Adrenal gland (tissue), 12 donors: ENCODE results near the gene ACVR1. TPM values are rescaled to one million over a fixed set of nuclear protein-coding genes. Genes with fewer than 3 reads are reported as not detected.

Experiments
- DNase-seq, 7 donors: peaks; one replicate each; pipeline ENCODE4 v3.0.0-alpha.2; 2019 to 2020
- H3K27ac ChIP-seq, 5 donors: fragments of 200-600 bp; sonication (generic) in 4 of 5; 1 replicate in 3 of 5; 2 replicates in 2 of 5; pipeline versions ENCODE4 v1.5.1 to v1.8.0; 2016 to 2020; ENCODE audit warnings: mild to moderate bottlenecking in 1 of 5
- H3K27me3 ChIP-seq: fragments of 200-600 bp; 2 replicates; pipeline ENCODE4 v1.8.0; 2021
- H3K36me3 ChIP-seq, 2 donors: fragments of 200-600 bp; replicated peaks in 1 of 2; 1 replicate in 1 of 2; 2 replicates in 1 of 2; pipeline versions ENCODE4 v1.5.1 to v1.8.0; 2018 to 2022
- H3K4me1 ChIP-seq, 2 donors: fragments of 200-600 bp; replicated peaks in 1 of 2; 1 replicate in 1 of 2; 2 replicates in 1 of 2; pipeline versions ENCODE4 v1.5.1 to v1.8.0; 2018 to 2021
- H3K4me3 ChIP-seq, 4 donors: fragments of 200-600 bp; sonication (generic) in 3 of 4; one replicate each; pipeline ENCODE4 v1.5.1; 2016 to 2018
- H3K9me3 ChIP-seq, 3 donors: fragments of 200-600 bp; sonication (generic) in 1 of 3; replicated peaks in 1 of 3; 1 replicate in 2 of 3; 2 replicates in 1 of 3; pipeline versions ENCODE4 v1.5.1 to v1.8.0; 2016 to 2021
- POLR2A ChIP-seq, 2 donors: fragments of 450-650 bp; IDR thresholded peaks; one replicate each; pipeline ENCODE4 v1.6.1; 2017; ENCODE audit warnings: antibody characterized with exemption in 2 of 2, mild to moderate bottlenecking in 2 of 2, moderate library complexity in 1 of 2
- WGBS, 4 donors: extraction: QIAGEN DNeasy Blood & Tissue Kit in 2 of 4; methylation state at CpG; one replicate each; pipeline versions ENCODE4 v1.1.5 to v1.1.7; 2013 to 2017; 5-methylcytosine and 5-hydroxymethylcytosine counted together
- intact Hi-C, 2 donors: fragments of 100-400 bp; cut with DNase I; formaldehyde crosslinking; loops; one replicate each; pipeline versions ENCODE4 v1.14.1 to v1.15.0; 2022 to 2023
- polyA plus RNA-seq, 3 donors: library from polyadenylated mRNA; stranded (reverse); fragments of 200-250 nt in 2 of 3; fragments of 350-450 nt in 1 of 3; fragmentation: Illumina TruSeq in 1 of 3; extraction: RNeasy Lipid Tissue Mini Kit (QIAGEN cat#74804) in 1 of 3; gene quantifications; one replicate each; pipeline ENCODE4 v1.2.3, GENCODE V29; 2013 to 2014
- total RNA-seq, 9 donors: library from RNA; depleted of rRNA in 4 of 9; stranded (reverse); fragments of >200 nt in 4 of 9; fragments of 120-200 nt in 1 of 9; fragmentation: NEBNext Ultra II Directional in 1 of 9; extraction: Animal tissue kit (Norgen Biotek cat#: 25700) in 1 of 9; gene quantifications; one replicate each; pipeline versions ENCODE4 v1.1.0 to v1.2.4, GENCODE V29; 2013 to 2023
- TF ChIP-seq, protein P1 (sequence below), 6 experiments: fragments of 450-650 bp in 4 of 6; fragments of 200-600 bp in 2 of 6; sonication (generic) in 1 of 6; IDR thresholded peaks; 1 replicate in 5 of 6; 2 replicates in 1 of 6; pipeline versions ENCODE4 v1.5.1 to v1.8.0; 2016 to 2021; ENCODE audit warnings: antibody characterized with exemption in 6 of 6, mild to moderate bottlenecking in 2 of 6, moderate library complexity in 1 of 6
- donor health status: healthy with polysubstance abuse.
- donor health status: Bipolar disorder and iron deficiency.
- donor health status: DM: yes; HTN: yes; CAD: no.
- donor health status: DM: no; HTN: no; CAD: no.
- donor health status: DM: no; HTN: no; CAD: no.
- donor health status: DM: yes; HTN: yes; CAD: no.

Gene ACVR1
- total and polyA plus RNA-seq, 12 donors, result 4.6 to 25.0 (median 16.0) TPM

DNA sequence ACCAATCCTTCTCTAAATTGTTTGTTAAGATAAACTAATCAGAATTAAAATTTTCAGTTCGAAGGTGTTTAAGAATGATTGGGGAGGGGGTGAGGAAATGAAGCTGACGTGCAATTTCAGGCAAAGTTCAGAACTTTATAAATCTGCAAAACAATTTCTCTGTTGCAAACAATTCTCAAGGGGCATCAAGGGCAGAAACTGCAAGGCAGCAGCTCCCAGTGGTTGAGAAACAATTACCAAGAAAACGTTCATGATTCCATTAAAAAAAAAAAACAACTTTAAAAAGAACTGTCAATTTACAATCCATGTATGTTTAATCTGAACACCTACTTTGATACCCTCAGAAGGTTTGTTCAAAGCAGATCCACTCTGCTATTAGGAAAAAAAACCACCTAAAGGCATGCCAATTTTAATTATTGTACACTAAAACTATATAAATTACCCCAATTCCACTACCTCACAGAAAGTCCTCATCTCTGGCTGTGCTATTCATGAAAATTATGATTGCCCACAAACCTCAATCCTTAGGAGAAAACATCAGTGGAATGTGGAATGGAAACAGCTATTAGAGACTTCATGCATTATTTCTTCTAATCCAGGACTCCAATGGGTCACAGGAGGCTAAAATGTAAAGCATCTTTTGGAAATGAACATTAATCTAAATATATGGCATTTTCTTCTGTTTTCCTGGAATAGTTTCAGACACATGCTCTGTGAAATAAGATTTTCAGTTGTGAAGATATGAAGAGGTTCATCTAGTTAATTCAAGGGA, 127.6 kb downstream of the ACVR1 start:
- no peaks in the 10 kb centered on the region for H3K9me3 ChIP-seq
- WGBS, 4 donors, result 77 to 88% (median 82%) methylated on average over 3 of the region's 3 CpGs
- TF ChIP-seq, protein P1, sequence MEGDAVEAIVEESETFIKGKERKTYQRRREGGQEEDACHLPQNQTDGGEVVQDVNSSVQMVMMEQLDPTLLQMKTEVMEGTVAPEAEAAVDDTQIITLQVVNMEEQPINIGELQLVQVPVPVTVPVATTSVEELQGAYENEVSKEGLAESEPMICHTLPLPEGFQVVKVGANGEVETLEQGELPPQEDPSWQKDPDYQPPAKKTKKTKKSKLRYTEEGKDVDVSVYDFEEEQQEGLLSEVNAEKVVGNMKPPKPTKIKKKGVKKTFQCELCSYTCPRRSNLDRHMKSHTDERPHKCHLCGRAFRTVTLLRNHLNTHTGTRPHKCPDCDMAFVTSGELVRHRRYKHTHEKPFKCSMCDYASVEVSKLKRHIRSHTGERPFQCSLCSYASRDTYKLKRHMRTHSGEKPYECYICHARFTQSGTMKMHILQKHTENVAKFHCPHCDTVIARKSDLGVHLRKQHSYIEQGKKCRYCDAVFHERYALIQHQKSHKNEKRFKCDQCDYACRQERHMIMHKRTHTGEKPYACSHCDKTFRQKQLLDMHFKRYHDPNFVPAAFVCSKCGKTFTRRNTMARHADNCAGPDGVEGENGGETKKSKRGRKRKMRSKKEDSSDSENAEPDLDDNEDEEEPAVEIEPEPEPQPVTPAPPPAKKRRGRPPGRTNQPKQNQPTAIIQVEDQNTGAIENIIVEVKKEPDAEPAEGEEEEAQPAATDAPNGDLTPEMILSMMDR (IDR thresholded peaks at IDR 0.05), result no peak
- no peak for TF ChIP-seq POLR2A (IDR thresholded peaks at IDR 0.05)
- no peak for DNase-seq
- no peaks in the 10 kb centered on the region for H3K36me3 ChIP-seq
- no peaks in the 10 kb centered on the region for H3K27me3 ChIP-seq
- intact Hi-C loops, result no loop called here
- no peak overlapping the region for H3K27ac ChIP-seq
- no peaks in the 10 kb centered on the region for H3K4me1 ChIP-seq
- no peak overlapping the region for H3K4me3 ChIP-seq

DNA sequence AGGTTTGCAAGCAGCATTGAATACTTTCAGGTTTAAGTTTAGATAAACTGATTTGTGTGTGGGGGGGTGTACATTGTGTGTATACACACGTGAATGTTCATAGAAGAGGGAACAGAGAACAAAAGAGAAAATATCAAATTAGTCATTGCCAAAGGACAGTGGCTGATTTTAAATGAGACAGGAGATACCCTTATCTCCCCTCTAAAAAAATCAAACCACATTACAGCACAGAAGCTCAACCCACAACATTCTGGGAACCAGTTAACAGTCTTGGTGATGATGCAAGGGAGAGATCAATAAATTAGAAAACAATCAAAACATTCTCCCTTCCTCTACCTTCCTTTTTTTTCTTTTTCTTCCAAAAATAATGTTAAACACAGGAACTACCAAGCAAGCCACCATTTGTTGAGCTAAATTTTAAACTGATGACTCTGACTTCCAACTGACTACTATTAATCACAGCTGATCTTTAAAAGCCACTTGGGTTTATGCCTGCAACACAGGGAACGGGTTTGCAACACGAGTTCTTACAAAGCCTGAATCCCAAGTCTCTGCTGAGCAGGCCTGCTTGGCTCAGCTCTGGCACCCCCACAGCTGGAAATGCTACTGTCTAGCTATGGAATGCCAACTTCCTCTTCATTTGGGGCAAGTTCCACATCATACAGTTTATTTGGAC, 128.3 kb downstream of the ACVR1 start:
- Histone ChIP-seq H3K27me3 (no peaks in the 10 kb centered on the region), H3K4me1 (no peaks in the 10 kb centered on the region), H3K4me3 (no peak overlapping the region), H3K36me3 (no peaks in the 10 kb centered on the region), H3K9me3 (no peaks in the 10 kb centered on the region), H3K27ac (no peak overlapping the region)
- peak in 2 of 7 donors; percentile 11 to 24 for DNase-seq
- WGBS, 4 donors, result 45 to 64% (median 59%) methylated on average over 3 of the region's 3 CpGs
- TF ChIP-seq, protein P1 (IDR thresholded peaks at IDR 0.05), result no peak
- TF ChIP-seq POLR2A (IDR thresholded peaks at IDR 0.05), result no peak
- intact Hi-C loops, result no loop called here

DNA sequence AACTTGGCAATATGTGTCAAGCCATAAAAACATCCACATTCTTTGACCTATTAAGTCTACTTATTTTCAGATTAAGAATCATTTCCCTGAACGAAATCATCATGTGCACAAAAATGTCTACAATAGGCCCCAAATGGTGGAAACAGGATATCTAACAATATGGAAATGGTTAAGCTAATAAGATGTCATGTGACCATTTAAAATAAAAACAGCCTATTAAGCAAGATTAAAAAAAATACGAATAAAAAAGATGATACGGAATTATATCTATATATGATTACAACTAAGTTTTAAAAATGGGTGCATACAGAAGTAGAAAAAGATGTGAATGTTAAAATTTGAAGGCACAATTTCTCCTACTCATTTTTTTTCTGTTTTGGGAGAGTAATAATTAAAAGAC, 128.8 kb downstream of the ACVR1 start:
- no peak for TF ChIP-seq POLR2A (IDR thresholded peaks at IDR 0.05)
- TF ChIP-seq, protein P1 (IDR thresholded peaks at IDR 0.05), result no peak
- H3K27me3 ChIP-seq, result no peaks in the 10 kb centered on the region
- intact Hi-C loops, result no loop called here
- H3K9me3 ChIP-seq, result no peaks in the 10 kb centered on the region
- H3K4me1 ChIP-seq, result no peaks in the 10 kb centered on the region
- DNase-seq, result no peak
- H3K36me3 ChIP-seq, result no peaks in the 10 kb centered on the region
- no peak overlapping the region for H3K27ac ChIP-seq
- 93 to 98% (median 95%) methylated on average over 3 of the region's 3 CpGs for WGBS, 4 donors
- H3K4me3 ChIP-seq, result no peak overlapping the region

DNA sequence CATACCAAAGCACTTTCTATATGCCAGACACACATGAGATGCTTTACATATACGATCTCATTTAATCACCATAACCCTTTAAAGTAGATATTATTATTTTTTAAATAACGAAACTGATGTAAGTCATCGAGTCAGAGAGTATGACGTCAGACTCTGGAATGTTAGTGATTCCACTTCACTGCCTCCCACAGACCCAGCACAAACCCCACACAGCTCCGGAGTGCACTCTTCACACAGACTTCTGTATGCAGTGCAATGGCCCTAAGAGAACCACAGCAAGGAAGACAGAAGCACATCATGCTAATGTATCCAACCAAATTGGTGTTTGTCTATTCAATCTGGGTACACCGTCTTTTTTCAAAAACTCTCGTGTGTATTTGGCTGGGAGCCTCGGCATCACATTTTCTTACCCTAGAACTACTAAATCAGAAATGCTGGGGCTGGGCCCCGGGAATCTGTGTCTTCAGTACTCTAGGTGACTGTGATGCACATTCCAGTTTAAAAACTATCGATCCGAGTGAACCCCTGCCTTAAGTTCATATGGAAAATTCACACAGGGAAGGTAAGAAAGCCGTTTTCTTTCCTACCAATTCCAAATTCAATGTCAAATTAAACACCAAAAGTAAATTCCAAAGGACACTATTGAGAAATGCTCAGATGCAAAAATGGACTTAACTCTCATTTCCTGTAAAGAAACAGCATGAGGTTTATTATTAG, 129.7 kb downstream of the ACVR1 start:
- TF ChIP-seq, protein P1 (IDR thresholded peaks at IDR 0.05), result no peak
- TF ChIP-seq POLR2A (IDR thresholded peaks at IDR 0.05), result no peak
- no peak overlapping the region for H3K27ac ChIP-seq
- no peaks in the 10 kb centered on the region for H3K9me3 ChIP-seq
- intact Hi-C loops, result no loop called here
- no peaks in the 10 kb centered on the region for H3K27me3 ChIP-seq
- no peaks in the 10 kb centered on the region for H3K4me1 ChIP-seq
- no peaks in the 10 kb centered on the region for H3K36me3 ChIP-seq
- 92 to 96% (median 95%) methylated on average over 12 of the region's 12 CpGs for WGBS, 4 donors
- no peak for DNase-seq
- no peak overlapping the region for H3K4me3 ChIP-seq
